Measurements from ENCODE around the gene TXNRD1.
"Not testable (repeated sequence)": the region's sequence is repeated elsewhere in the genome, so short reads cannot be mapped to it uniquely, and the experiment has no call there.

TXNRD1 gene

GRCh38 chr12:104258476-104259067, 43.0 kb downstream of the TXNRD1 start:
- H2AFZ ChIP-seq (ENCODE audit: low read depth, low read length) = no peak overlapping the region
- H3K4me2 ChIP-seq (ENCODE audit: low read length) = no peak overlapping the region
- no peaks in the 10 kb centered on the region for H3K36me3 ChIP-seq (replicated peaks; ENCODE audit: low read depth, low read length)
- H3K9ac ChIP-seq (ENCODE audit: low read length) = no peak overlapping the region
- H3K27me3 ChIP-seq (ENCODE audit: low read depth, low read length) = no peaks in the 10 kb centered on the region
- H3K4me1 ChIP-seq (ENCODE audit: low read length) = 0 out of 2 replicates have a peak, but pooled peaks cover 4% of the 10 kb centered on the region
- TF ChIP-seq CTCF (IDR thresholded peaks at IDR 0.05; ENCODE audit: low read depth, low read length) = no peak
- TF ChIP-seq EZH2phosphoT487 (IDR thresholded peaks at IDR 0.05; ENCODE audit: low read depth) = no peak
- H3K9me3 ChIP-seq (ENCODE audit: insufficient read depth, low read length) = no peaks in the 10 kb centered on the region
- H4K20me1 ChIP-seq (ENCODE audit: insufficient read depth, low read length) = no peaks in the 10 kb centered on the region
- H3K4me3 ChIP-seq (ENCODE audit: low read length) = no peak overlapping the region
- H3K79me2 ChIP-seq (ENCODE audit: low read length) = no peaks in the 10 kb centered on the region
- H3K27ac ChIP-seq (ENCODE audit: low read length) = no peak overlapping the region

GRCh38 chr12:104263026-104263425, 47.4 kb downstream of the TXNRD1 start:
- no peak for TF ChIP-seq CTCF (IDR thresholded peaks at IDR 0.05; ENCODE audit: low read depth, low read length)
- no peak for TF ChIP-seq EZH2phosphoT487 (IDR thresholded peaks at IDR 0.05; ENCODE audit: low read depth)
- Histone ChIP-seq H3K36me3 (replicated peaks; ENCODE audit: low read depth, low read length) (no peaks in the 10 kb centered on the region), H4K20me1 (ENCODE audit: insufficient read depth, low read length) (no peaks in the 10 kb centered on the region), H3K9me3 (ENCODE audit: insufficient read depth, low read length) (no peaks in the 10 kb centered on the region), H3K4me3 (ENCODE audit: low read length) (no peak overlapping the region), H3K79me2 (ENCODE audit: low read length) (no peaks in the 10 kb centered on the region), H3K4me2 (ENCODE audit: low read length) (no peak overlapping the region), H3K9ac (ENCODE audit: low read length) (no peak overlapping the region), H2AFZ (ENCODE audit: low read depth, low read length) (no peak overlapping the region), H3K4me1 (ENCODE audit: low read length) (0 out of 2 replicates have a peak, but pooled peaks cover 1% of the 10 kb centered on the region), H3K27ac (ENCODE audit: low read length) (no peak overlapping the region), H3K27me3 (ENCODE audit: low read depth, low read length) (no peaks in the 10 kb centered on the region)

- TF ChIP-seq CTCF (IDR thresholded peaks at IDR 0.05; ENCODE audit: low read depth, low read length) (no peak), EZH2phosphoT487 (IDR thresholded peaks at IDR 0.05; ENCODE audit: low read depth) (no peak)
- Histone ChIP-seq H3K4me3 (ENCODE audit: low read length) (no peak overlapping the region), H2AFZ (ENCODE audit: low read depth, low read length) (no peak overlapping the region), H3K4me1 (ENCODE audit: low read length) (no peaks in the 10 kb centered on the region), H3K4me2 (ENCODE audit: low read length) (no peak overlapping the region), H3K27me3 (ENCODE audit: low read depth, low read length) (no peaks in the 10 kb centered on the region), H3K27ac (ENCODE audit: low read length) (no peak overlapping the region), H3K36me3 (replicated peaks; ENCODE audit: low read depth, low read length) (no peaks in the 10 kb centered on the region), H4K20me1 (ENCODE audit: insufficient read depth, low read length) (no peaks in the 10 kb centered on the region), H3K9ac (ENCODE audit: low read length) (no peak overlapping the region), H3K9me3 (ENCODE audit: insufficient read depth, low read length) (no peaks in the 10 kb centered on the region), H3K79me2 (ENCODE audit: low read length) (no peaks in the 10 kb centered on the region)
Observed at GRCh38 chr12:104263580-104264358, 48.2 kb downstream of the TXNRD1 start.

- H3K27me3 ChIP-seq (ENCODE audit: low read depth, low read length); H3K27ac ChIP-seq (ENCODE audit: low read length); H2AFZ ChIP-seq (ENCODE audit: low read depth, low read length); H3K4me1 ChIP-seq (ENCODE audit: low read length); H3K9me3 ChIP-seq (ENCODE audit: insufficient read depth, low read length); H3K36me3 ChIP-seq (replicated peaks; ENCODE audit: low read depth, low read length); H3K79me2 ChIP-seq (ENCODE audit: low read length); H4K20me1 ChIP-seq (ENCODE audit: insufficient read depth, low read length); H3K4me3 ChIP-seq (ENCODE audit: low read length); H3K4me2 ChIP-seq (ENCODE audit: low read length); H3K9ac ChIP-seq (ENCODE audit: low read length): not testable (repeated sequence)
Observed at GRCh38 chr12:104265436-104265835, 49.9 kb downstream of the TXNRD1 start.

Data from OCI-LY3 (cell line).